Measurements from ENCODE around the gene SPIRE1.
"Not testable (repeated sequence)": the region's sequence is repeated elsewhere in the genome, so short reads cannot be mapped to it uniquely, and the experiment has no call there.

The SPIRE1 gene

DNA sequence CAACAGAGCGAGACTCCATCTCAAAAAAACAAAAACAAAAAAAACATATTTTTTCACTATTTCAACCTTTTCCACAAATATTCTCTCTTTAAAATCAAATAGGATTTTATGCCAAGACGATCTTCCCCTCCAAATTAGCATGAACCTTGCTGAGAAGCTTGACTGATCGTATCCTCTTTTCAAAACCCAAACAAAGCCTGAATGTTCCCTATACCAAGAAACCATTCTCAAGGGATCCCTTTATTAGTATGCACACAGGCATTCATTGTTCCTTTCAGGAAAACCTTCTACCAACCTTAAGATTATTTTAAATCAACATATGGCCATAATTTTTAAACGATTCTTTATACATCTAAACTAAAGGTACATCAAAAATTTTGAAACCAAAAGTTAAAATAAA, 6.3 kb downstream of the SPIRE1 start:
- Histone ChIP-seq H3K4me2 (ENCODE audit: low read length) (no peak overlapping the region), H3K27me3 (ENCODE audit: insufficient read depth, low read length) (peaks cover 3% of the 10 kb centered on the region; the same call in 1 of the 2 replicates), H3K9me2 (ENCODE audit: low read depth, low read length) (no peaks in the 10 kb centered on the region), H3K9ac (ENCODE audit: low read length) (no peak overlapping the region), H4K20me1 (ENCODE audit: insufficient read depth, low read length) (no peaks in the 10 kb centered on the region), H3K79me2 (ENCODE audit: insufficient read depth, low read length) (no peaks in the 10 kb centered on the region), H3K27ac (ENCODE audit: low read depth, low read length, poor library complexity, severe bottlenecking) (no peak overlapping the region), H3F3A (ENCODE audit: insufficient read depth, low read length) (no peaks in the 10 kb centered on the region), H3K36me3 (ENCODE audit: insufficient read depth, low read length) (no peaks in the 10 kb centered on the region), H3K9me3 (ENCODE audit: low read length) (no peaks in the 10 kb centered on the region), H2AFZ (ENCODE audit: low read length) (no peak overlapping the region), H3K4me1 (ENCODE audit: insufficient read depth, low read length, severe bottlenecking) (no peaks in the 10 kb centered on the region), H3K4me3 (ENCODE audit: low read depth, low read length, poor library complexity, severe bottlenecking) (no peak overlapping the region)
- TF ChIP-seq, protein P1, sequence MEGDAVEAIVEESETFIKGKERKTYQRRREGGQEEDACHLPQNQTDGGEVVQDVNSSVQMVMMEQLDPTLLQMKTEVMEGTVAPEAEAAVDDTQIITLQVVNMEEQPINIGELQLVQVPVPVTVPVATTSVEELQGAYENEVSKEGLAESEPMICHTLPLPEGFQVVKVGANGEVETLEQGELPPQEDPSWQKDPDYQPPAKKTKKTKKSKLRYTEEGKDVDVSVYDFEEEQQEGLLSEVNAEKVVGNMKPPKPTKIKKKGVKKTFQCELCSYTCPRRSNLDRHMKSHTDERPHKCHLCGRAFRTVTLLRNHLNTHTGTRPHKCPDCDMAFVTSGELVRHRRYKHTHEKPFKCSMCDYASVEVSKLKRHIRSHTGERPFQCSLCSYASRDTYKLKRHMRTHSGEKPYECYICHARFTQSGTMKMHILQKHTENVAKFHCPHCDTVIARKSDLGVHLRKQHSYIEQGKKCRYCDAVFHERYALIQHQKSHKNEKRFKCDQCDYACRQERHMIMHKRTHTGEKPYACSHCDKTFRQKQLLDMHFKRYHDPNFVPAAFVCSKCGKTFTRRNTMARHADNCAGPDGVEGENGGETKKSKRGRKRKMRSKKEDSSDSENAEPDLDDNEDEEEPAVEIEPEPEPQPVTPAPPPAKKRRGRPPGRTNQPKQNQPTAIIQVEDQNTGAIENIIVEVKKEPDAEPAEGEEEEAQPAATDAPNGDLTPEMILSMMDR (IDR thresholded peaks at IDR 0.05; ENCODE audit: low read length) = no peak
- no peak for TF ChIP-seq EZH2 (IDR thresholded peaks at IDR 0.05; ENCODE audit: borderline replicate concordance, low read length)

DNA sequence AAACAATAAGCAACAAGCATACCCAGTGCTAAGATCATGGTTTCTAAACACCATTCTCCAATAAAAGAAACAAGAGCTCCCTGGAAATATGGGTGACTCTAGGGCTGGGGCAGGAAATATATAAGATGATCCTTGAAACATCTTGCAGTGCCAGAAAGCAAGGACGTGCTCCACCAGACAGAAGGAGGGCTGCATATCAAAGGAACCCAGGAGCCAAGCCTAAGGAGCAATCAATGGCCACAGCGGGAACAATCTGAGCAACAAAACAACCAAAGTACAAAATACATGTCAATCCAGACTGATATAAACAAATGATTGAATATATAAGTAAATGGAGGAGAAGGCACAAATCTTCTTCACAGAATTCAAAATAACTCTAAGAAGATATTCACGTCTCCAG, 10.1 kb downstream of the SPIRE1 start:
- Histone ChIP-seq H4K20me1 (ENCODE audit: insufficient read depth, low read length) (no peaks in the 10 kb centered on the region), H3K4me3 (ENCODE audit: low read depth, low read length, poor library complexity, severe bottlenecking) (no peak overlapping the region), H3K27me3 (ENCODE audit: insufficient read depth, low read length) (peaks cover 6% of the 10 kb centered on the region; the same call in 1 of the 2 replicates), H3K9me2 (ENCODE audit: low read depth, low read length) (no peaks in the 10 kb centered on the region), H3K36me3 (ENCODE audit: insufficient read depth, low read length) (no peaks in the 10 kb centered on the region), H2AFZ (ENCODE audit: low read length) (no peak overlapping the region), H3K27ac (ENCODE audit: low read depth, low read length, poor library complexity, severe bottlenecking) (no peak overlapping the region), H3K9me3 (ENCODE audit: low read length) (no peaks in the 10 kb centered on the region), H3K4me2 (ENCODE audit: low read length) (no peak overlapping the region), H3F3A (ENCODE audit: insufficient read depth, low read length) (no peaks in the 10 kb centered on the region), H3K79me2 (ENCODE audit: insufficient read depth, low read length) (no peaks in the 10 kb centered on the region), H3K4me1 (ENCODE audit: insufficient read depth, low read length, severe bottlenecking) (no peaks in the 10 kb centered on the region), H3K9ac (ENCODE audit: low read length) (no peak overlapping the region)
- no peak for TF ChIP-seq EZH2 (IDR thresholded peaks at IDR 0.05; ENCODE audit: borderline replicate concordance, low read length)
- TF ChIP-seq, protein P1 (IDR thresholded peaks at IDR 0.05; ENCODE audit: low read length) = no peak

DNA sequence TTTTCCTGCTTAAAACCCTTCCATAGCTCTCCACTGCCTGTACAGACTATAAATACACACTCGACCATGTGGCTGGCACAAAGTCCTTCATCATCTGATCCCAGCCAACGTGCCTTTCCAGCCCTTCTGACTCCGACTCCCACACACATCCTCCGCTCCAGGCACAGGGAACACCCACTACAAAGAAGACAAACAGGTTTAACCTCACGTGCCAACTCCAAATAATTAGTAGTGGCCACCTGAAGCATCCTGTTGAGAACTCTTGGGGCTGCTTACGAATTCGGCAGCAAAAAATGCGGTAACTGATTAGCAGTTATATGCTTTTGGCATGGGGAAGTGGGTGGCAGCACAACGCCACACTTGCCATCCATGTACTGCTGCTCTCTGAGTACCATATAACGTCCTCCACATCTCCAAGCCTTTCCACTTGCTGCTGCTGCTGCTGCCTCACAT, 12.1 kb downstream of the SPIRE1 start:
- Histone ChIP-seq H3K36me3 (ENCODE audit: insufficient read depth, low read length) (no peaks in the 10 kb centered on the region), H3K9me3 (ENCODE audit: low read length) (no peaks in the 10 kb centered on the region), H3K27me3 (ENCODE audit: insufficient read depth, low read length) (peaks cover 6% of the 10 kb centered on the region; the same call in 1 of the 2 replicates), H3K4me1 (ENCODE audit: insufficient read depth, low read length, severe bottlenecking) (no peaks in the 10 kb centered on the region), H3K4me3 (ENCODE audit: low read depth, low read length, poor library complexity, severe bottlenecking) (no peak overlapping the region), H3K9ac (ENCODE audit: low read length) (no peak overlapping the region), H3K4me2 (ENCODE audit: low read length) (no peak overlapping the region), H4K20me1 (ENCODE audit: insufficient read depth, low read length) (no peaks in the 10 kb centered on the region), H3F3A (ENCODE audit: insufficient read depth, low read length) (no peaks in the 10 kb centered on the region), H2AFZ (ENCODE audit: low read length) (no peak overlapping the region), H3K27ac (ENCODE audit: low read depth, low read length, poor library complexity, severe bottlenecking) (no peak overlapping the region), H3K79me2 (ENCODE audit: insufficient read depth, low read length) (no peaks in the 10 kb centered on the region), H3K9me2 (ENCODE audit: low read depth, low read length) (no peaks in the 10 kb centered on the region)
- TF ChIP-seq EZH2 (IDR thresholded peaks at IDR 0.05; ENCODE audit: borderline replicate concordance, low read length) = no peak

DNA sequence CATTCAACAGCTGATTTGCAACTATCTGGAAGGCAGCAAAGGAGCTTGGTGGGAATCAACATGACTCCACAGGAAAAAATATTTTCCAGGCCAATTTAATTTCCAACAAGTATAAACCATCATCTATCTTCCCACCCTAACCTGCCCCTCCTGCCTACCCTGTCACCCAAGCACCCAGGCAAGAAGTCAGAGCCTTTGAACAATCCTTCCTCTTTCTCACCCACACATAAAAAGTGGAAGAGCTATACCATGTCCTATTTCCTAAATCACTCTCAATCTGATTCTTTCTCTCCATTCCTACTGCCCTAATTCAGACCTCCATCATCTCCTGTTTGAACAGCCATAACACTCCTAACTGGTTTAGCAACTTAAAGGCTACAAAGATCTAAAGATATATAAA, 12.7 kb downstream of the SPIRE1 start:
- Histone ChIP-seq H3K27me3 (ENCODE audit: insufficient read depth, low read length) (peaks cover 6% of the 10 kb centered on the region; the same call in 1 of the 2 replicates), H3K27ac (ENCODE audit: low read depth, low read length, poor library complexity, severe bottlenecking) (no peak overlapping the region), H3K79me2 (ENCODE audit: insufficient read depth, low read length) (no peaks in the 10 kb centered on the region), H3F3A (ENCODE audit: insufficient read depth, low read length) (no peaks in the 10 kb centered on the region), H4K20me1 (ENCODE audit: insufficient read depth, low read length) (no peaks in the 10 kb centered on the region), H3K9me2 (ENCODE audit: low read depth, low read length) (no peaks in the 10 kb centered on the region), H3K4me3 (ENCODE audit: low read depth, low read length, poor library complexity, severe bottlenecking) (no peak overlapping the region), H3K4me1 (ENCODE audit: insufficient read depth, low read length, severe bottlenecking) (no peaks in the 10 kb centered on the region), H3K9me3 (ENCODE audit: low read length) (no peaks in the 10 kb centered on the region), H3K9ac (ENCODE audit: low read length) (no peak overlapping the region), H3K4me2 (ENCODE audit: low read length) (no peak overlapping the region), H3K36me3 (ENCODE audit: insufficient read depth, low read length) (no peaks in the 10 kb centered on the region), H2AFZ (ENCODE audit: low read length) (no peak overlapping the region)
- TF ChIP-seq, protein P1 (IDR thresholded peaks at IDR 0.05; ENCODE audit: low read length) = no peak
- TF ChIP-seq EZH2 (IDR thresholded peaks at IDR 0.05; ENCODE audit: borderline replicate concordance, low read length) = no peak

DNA sequence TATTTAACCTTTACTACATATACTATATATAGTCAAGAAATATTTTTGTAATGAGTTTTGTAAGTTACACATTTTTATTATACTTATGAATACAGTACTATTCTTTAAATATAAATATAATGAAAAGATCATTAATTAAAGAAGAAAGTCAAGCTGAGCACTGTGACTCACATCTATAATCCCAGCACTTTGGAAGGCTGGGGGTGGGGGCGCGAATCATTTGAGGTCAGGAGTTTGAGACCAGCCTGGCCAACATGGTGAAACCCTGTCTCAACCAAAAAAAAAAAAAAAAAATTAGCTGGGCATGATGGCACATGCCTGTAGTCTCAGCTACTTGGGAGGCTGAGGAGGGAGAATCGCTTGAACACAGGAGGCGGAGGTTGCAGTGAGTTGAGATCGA, 14.2 kb downstream of the SPIRE1 start:
- H3K27ac ChIP-seq (ENCODE audit: low read depth, low read length, poor library complexity, severe bottlenecking); H3K36me3 ChIP-seq (ENCODE audit: insufficient read depth, low read length); H3K4me3 ChIP-seq (ENCODE audit: low read depth, low read length, poor library complexity, severe bottlenecking); H2AFZ ChIP-seq (ENCODE audit: low read length); H3K9me2 ChIP-seq (ENCODE audit: low read depth, low read length); H4K20me1 ChIP-seq (ENCODE audit: insufficient read depth, low read length); H3K4me2 ChIP-seq (ENCODE audit: low read length); H3K4me1 ChIP-seq (ENCODE audit: insufficient read depth, low read length, severe bottlenecking); H3K27me3 ChIP-seq (ENCODE audit: insufficient read depth, low read length); H3F3A ChIP-seq (ENCODE audit: insufficient read depth, low read length); H3K9ac ChIP-seq (ENCODE audit: low read length); H3K79me2 ChIP-seq (ENCODE audit: insufficient read depth, low read length); H3K9me3 ChIP-seq (ENCODE audit: low read length): not testable (repeated sequence)
